H1 (cell line): ENCODE measurements around the gene TAPBPL.

Experiments used
- POLR2AphosphoS5 ChIP-seq: IDR thresholded peaks from 2 replicates; pipeline ENCODE4 v1.6.1; 2011; ENCODE audit warnings: low read depth, low read length
- TF ChIP-seq, protein P1 (sequence below), 3 experiments: IDR thresholded peaks; 1 replicate in 2 of 3; 2 replicates in 1 of 3; pipeline versions ENCODE4 v1.5.1 to v1.6.1; 2011; ENCODE audit warnings: low read length in 3 of 3, mild to moderate bottlenecking in 3 of 3, inconsistent platforms in 2 of 3, low read depth in 1 of 3, moderate library complexity in 1 of 3; ENCODE audit not compliant: insufficient read depth in 1 of 3; ENCODE audit errors: control extremely low read depth in 1 of 3

DNA sequence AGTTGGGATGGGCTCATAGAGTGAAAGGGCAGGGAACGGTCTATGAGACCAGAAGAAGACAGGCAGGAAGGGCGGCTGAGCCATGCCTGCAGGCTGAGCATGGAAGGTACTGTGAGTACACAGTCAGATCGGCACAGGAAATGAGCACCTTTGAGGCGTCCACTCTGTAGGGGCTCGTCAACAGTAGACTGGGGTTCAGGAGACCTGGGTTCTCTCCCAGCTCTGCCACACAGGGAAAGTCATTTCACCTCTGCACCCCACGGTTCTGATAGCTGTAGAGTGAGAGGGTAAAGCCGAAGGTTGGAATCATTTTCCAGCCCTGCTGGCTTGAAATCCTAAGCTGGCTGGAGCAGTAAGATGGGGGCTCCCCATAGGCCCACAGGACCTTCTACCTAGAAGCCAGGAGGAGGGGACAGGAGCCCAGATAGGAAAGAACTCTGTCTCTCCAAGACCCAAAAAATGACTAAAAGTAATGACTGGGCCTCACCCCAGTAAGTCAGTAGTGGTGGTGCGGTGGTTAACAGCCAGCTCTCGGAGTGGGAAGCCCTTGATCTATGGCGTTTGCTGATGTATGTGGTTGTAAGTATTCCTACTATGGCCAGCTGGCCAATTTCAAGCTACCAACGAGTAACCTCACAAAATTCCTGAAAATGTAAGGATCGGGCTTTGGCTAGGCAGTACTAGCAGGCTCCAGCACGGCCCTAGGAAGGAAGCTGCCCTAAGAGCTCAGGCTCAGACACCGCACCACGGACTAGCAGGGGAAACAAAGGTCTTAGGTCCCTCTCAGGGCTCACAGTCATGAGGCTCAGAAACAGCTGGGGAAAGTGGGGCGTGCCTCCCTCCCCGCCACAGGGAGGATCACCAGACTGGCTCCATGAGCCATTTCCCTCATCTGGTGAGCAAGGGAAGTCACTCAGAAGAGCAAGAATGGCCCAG lies 17.4 kb upstream of the TAPBPL start:
- TF ChIP-seq POLR2AphosphoS5: no peak
- TF ChIP-seq, protein P1, sequence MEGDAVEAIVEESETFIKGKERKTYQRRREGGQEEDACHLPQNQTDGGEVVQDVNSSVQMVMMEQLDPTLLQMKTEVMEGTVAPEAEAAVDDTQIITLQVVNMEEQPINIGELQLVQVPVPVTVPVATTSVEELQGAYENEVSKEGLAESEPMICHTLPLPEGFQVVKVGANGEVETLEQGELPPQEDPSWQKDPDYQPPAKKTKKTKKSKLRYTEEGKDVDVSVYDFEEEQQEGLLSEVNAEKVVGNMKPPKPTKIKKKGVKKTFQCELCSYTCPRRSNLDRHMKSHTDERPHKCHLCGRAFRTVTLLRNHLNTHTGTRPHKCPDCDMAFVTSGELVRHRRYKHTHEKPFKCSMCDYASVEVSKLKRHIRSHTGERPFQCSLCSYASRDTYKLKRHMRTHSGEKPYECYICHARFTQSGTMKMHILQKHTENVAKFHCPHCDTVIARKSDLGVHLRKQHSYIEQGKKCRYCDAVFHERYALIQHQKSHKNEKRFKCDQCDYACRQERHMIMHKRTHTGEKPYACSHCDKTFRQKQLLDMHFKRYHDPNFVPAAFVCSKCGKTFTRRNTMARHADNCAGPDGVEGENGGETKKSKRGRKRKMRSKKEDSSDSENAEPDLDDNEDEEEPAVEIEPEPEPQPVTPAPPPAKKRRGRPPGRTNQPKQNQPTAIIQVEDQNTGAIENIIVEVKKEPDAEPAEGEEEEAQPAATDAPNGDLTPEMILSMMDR (IDR thresholded peaks at IDR 0.05; ENCODE audit: control extremely low read depth in 1 of 3, insufficient read depth in 1 of 3, low read depth in 1 of 3, low read length in 3 of 3): peak in 1 of 3 experiments; percentile 2; a peak in 1 of 4 replicates
